Activated naive CD8-positive, alpha-beta T cell treated with anti-CD3 and anti-CD28 coated beads, Interleukin-2, amount 50 U/mL, for 16 hours (primary cell): ENCODE data around the gene MACROH2A1.

ENCODE experiments used
- DNase-seq: peaks from one replicate; pipeline ENCODE4 v3.0.0-alpha.2; 2020; ENCODE audit warnings: low read depth, low spot score

Gene MACROH2A1

GRCh38 chr5:135436951-135437418, 38.0 kb upstream of the MACROH2A1 start:
- no peak for DNase-seq

DNA sequence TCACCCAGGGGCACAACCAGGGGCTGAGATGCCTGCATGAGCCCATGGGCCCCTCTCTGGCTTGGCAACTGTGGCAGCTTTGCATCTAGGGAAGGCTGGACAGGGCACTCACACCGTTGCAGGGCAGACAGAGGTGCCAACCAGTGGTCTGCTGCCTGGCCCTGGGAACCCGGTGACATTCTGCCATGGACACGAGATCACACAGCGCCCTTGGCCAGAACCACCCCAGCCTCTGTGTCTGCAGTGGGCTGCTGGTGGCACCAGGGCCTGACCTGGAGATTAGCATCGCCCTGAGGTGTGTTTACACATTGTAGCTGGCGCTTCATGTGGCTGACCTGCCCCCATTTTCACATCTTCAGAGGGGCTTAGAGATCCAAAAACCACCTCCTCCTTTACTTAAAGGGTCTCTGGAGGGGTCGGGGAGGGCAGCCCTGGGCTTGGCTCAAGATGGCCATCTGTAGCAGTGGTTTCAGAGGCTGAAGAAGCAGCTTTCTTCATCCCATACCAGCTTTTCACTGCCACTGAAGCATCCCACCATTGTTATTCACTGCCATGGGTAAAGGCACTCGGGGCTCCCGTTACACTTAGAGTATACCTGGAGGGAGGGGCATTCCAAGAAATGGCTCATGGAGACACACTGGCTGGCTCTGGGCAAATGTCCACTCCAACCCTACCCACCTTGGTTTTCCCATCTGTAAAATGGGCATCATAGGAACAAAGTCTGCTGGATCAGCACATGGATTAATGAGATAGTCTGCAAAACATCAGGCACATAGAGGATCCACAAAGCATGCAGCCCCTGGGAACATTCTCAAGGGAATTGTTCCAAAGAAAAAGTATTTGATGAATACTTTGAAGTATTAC, 36.7 kb upstream of the MACROH2A1 start:
- DNase-seq, result no peak

DNA sequence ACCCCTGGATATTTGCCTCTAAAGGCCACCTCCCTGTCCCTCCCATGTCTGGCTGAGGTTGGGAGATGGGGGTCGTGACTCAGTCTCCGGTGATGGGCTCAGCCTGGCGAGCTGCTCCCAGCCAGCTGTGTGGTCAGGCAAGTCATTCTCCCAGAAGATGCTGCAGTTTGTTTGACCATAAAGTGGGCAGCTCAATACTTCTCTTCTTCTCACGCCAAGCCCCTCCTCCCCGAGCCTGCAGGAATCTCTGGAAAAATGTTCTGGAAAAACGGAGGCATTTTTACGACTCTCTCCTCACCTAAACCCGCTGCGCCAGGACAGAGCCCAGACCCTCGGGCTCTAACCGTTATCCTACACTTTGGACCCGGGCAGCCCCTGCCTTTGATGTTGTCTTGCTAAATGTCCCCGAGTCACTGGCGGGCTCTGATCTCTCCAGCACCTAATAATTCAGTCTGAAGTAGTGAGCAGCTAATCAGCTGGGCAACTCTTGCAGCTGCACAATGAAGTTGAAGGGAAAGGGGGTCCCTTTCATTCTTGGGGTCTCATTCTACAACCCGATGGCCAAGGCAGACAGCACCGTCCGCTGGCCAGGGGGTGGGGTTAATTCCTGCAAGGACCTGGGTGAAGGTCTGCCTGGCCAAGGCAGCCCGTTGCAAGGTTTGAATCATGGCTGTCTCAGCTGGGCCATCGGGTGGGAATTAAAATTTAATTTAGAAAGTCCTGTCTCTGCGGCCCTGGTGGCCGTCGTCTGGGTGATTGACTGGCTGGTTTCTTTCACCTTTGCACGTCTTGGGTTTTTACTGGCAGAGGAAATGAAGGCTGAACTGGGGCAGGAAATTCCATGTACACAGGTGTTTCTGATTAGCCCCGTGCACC, 35.8 kb upstream of the MACROH2A1 start:
- no peak for DNase-seq

- no peak for DNase-seq
These were observed 34.8 kb upstream of the MACROH2A1 start for GRCh38 chr5:135433681-135434426.

GRCh38 chr5:135432113-135432512, 33.1 kb upstream of the MACROH2A1 start:
- no peak for DNase-seq

- DNase-seq, result no peak
These were observed 31.1 kb upstream of the MACROH2A1 start for GRCh38 chr5:135430135-135430437.

- DNase-seq, result no peak
These were observed 30.5 kb upstream of the MACROH2A1 start for GRCh38 chr5:135429301-135430134.

DNA sequence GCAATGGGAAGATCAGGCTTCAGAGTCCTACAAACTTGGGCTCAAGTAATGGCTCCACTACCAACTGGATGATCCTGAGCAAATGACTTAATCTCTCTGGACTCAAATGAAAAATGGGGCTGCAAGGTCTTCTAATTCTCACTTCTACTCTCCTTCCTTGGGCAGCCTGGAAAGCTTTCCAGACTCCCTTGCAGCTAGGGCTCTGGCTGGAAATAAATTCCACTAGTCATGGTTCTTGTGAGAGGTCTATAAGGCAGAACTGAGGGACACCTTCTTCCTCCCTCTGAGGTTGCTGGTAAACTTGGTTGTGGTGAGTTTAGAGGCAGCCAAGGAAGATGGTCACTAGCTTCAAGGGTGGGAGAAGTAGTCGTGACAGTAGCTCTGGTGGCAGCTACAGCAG, 29.6 kb upstream of the MACROH2A1 start:
- DNase-seq, result no peak

DNA sequence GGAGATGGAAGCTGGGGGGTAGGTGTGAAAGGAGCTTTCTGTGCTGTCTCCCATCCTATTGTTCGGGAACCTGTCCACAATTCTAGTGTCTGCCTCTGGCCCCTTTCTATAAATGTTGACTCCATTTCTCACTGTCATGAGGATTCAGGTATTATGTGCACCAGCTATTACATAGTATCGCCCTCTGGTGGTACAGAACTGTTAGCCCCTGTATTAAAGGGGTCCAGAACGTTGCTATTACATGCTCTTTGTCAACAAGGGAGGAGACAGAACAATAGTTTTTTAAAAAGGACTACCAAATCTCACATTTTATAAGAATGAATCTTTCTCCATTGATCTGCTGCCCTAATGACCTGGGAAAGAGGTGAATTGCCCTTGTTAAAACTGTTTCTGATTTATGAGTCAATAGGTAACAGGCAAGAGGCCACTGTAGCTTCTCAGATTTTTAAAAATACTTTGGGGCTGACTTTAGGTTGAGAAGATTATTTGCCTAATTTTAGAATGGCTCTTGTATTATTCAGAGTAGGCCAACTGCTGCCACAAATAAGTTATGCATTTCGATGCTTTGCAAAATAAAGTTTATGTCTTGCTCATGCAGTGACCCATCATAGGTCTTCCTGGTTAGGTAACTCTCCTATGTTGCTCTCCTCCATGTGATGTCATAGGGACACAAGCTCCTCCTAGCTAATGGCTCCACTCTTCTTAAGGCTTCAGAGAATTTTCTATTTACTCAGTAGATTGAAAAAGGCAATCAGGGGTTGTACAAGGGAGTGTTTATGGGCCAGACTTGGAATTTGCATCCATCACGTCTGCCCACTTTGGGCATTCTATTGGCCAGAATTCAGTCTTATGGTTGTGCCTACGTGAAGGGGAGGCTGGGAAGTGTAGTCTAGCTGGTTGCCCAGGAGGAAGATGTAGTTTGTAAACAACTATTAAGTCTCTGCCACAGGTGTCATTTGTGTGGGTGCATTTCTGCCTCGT, 27.4 kb upstream of the MACROH2A1 start:
- DNase-seq, result no peak

DNA sequence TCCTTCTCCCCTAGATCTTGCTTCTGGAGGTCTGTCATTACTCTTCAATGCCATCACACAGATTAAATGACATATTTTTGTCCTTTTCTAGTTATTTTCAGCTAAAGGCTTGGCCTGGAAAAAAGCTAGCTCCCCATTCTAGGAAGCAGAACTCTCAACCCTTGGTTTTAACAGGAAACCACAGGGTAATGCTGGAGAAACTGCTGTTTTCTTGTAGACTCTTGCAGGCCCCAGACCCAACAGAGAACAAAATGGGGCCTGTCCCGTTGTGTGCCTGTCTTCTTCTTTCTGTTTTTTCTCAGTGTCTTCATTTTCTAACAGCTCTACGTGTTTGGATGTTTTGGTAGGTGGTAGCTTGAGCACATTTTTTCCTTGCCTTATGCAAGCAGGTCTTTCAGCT, 26.6 kb upstream of the MACROH2A1 start:
- no peak for DNase-seq

DNA sequence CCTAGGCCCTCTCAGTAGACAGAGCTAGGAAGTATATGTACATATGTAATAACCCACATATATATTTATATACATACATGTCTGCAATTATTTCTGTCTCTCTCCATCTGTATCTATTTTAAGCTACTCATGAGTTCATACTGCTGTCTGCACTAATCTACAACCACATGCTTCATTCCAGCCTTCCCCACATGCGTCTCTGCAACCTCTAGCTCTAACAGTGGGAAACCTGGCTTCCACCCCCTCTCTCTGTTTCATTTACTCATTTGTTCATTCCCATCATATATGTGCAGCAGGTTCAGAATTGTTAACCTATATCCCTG, 24.8 kb upstream of the MACROH2A1 start:
- no peak for DNase-seq

- no peak for DNase-seq
These were observed 24.3 kb upstream of the MACROH2A1 start for GRCh38 chr5:135423146-135423845.

GRCh38 chr5:135422419-135422818, 23.4 kb upstream of the MACROH2A1 start:
- DNase-seq, result no peak

GRCh38 chr5:135417083-135417482, 18.1 kb upstream of the MACROH2A1 start:
- no peak for DNase-seq

- no peak for DNase-seq
These were observed 6.1 kb upstream of the MACROH2A1 start for GRCh38 chr5:135405082-135405481.

- DNase-seq, result no peak
These were observed 3.0 kb upstream of the MACROH2A1 start for GRCh38 chr5:135402031-135402430.

DNA sequence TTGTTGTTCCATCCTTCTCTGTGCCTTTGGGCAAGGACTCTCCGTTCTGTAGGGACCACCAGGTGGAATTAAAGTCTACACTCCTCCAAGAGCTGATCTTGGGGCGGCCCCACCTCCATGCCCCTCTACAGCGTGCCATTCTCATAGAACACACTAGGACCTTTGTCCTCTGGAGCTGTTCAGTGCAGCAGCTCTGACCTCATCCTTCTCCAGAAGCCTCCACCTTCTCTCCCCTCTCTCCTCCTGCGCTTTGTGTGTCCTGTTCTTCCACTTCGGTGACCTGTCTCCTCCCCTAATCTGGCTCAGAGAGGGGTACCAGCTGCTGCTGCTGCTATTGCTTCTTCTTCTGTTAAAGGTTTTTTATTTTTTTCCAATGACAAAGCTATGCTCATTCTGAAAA, 1.8 kb upstream of the MACROH2A1 start:
- no peak for DNase-seq

GRCh38 chr5:135399794-135400542, 937 bp upstream of the MACROH2A1 start:
- DNase-seq, result no peak
